Right lobe of liver (tissue), 4 donors: Measurements from ENCODE around the gene ST6GALNAC4.

Source experiments
- CTCF ChIP-seq, 4 donors: fragments of 200-600 bp in 3 of 4; fragments of 450-650 bp in 1 of 4; IDR thresholded peaks; one replicate each; pipeline versions ENCODE4 v1.5.1 to v1.8.0; 2016 to 2022; ENCODE audit warnings: antibody characterized with exemption in 4 of 4, mild to moderate bottlenecking in 2 of 4
- POLR2A ChIP-seq: fragments of 450-650 bp; IDR thresholded peaks from one replicate; pipeline ENCODE4 v1.6.1; 2017; ENCODE audit warnings: antibody characterized with exemption, mild to moderate bottlenecking
- donor health status: DM: no; HTN: no; CAD: no.
- donor health status: DM: no; HTN: no; CAD: no.
- donor health status: DM: no; HTN: yes; CAD: no.

GRCh38 chr9:127896395-127897192 is 20.2 kb downstream of the ST6GALNAC4 start:
- TF ChIP-seq POLR2A (no peak), CTCF (IDR thresholded peaks at IDR 0.05) (no peak)
